Astrocyte (in vitro differentiated cells and primary cell): ENCODE results near the gene FUT7. TPM values are rescaled to one million over a fixed set of nuclear protein-coding genes. Genes with fewer than 3 reads are reported as not detected.
A peak's percentile ranks its signal among the peaks of the same experiment; 100 is the strongest.

ENCODE experiments used
- DNase-seq: peaks from one replicate; pipeline ENCODE4 v3.0.0-alpha.2; 2010; ENCODE audit warnings: low read depth
- FAIRE-seq: peaks from 2 replicates; lab custom pipeline; 2011; peaks lifted over from hg19 to GRCh38; lab: Jason Lieb, UNC
- H2AFZ ChIP-seq: 2 replicates; pipeline ENCODE4 v1.6.0; 2012; ENCODE audit warnings: low read depth, low read length, inconsistent platforms
- H3K27ac ChIP-seq: 2 replicates; pipeline ENCODE4 v1.5.1; 2011; ENCODE audit warnings: low read depth, low read length, inconsistent platforms
- H3K27me3 ChIP-seq: 2 replicates; pipeline ENCODE4 v1.6.0; 2011; ENCODE audit warnings: low read length, inconsistent platforms; ENCODE audit not compliant: insufficient read depth
- H3K36me3 ChIP-seq: 2 replicates; pipeline ENCODE4 v1.5.1; 2011; ENCODE audit warnings: low read length, inconsistent platforms; ENCODE audit not compliant: insufficient read depth
- H3K4me1 ChIP-seq: 2 replicates; pipeline ENCODE4 v1.5.1; 2011; ENCODE audit warnings: low read length, inconsistent platforms; ENCODE audit not compliant: insufficient read depth
- H3K4me2 ChIP-seq: 2 replicates; pipeline ENCODE4 v1.6.0; 2012; ENCODE audit warnings: low read length, inconsistent platforms
- H3K4me3 ChIP-seq: 2 replicates; pipeline ENCODE4 v1.5.1; 2011; ENCODE audit warnings: low read depth, mild to moderate bottlenecking, low read length, inconsistent platforms; ENCODE audit not compliant: insufficient read depth
- H3K79me2 ChIP-seq: 2 replicates; pipeline ENCODE4 v1.6.0; 2012; ENCODE audit warnings: mild to moderate bottlenecking, low read length, inconsistent platforms; ENCODE audit not compliant: insufficient read depth
- H3K9ac ChIP-seq: 2 replicates; pipeline ENCODE4 v1.6.0; 2012; ENCODE audit warnings: mild to moderate bottlenecking, low read length, inconsistent platforms
- H3K9me3 ChIP-seq: 2 replicates; pipeline ENCODE4 v1.5.1; 2012; ENCODE audit warnings: low read depth, mild to moderate bottlenecking, low read length, inconsistent platforms; ENCODE audit not compliant: insufficient read depth
- H4K20me1 ChIP-seq: 2 replicates; pipeline ENCODE4 v1.6.0; 2012; ENCODE audit warnings: low read length, inconsistent platforms; ENCODE audit not compliant: insufficient read depth
- H3K27ac Mint-ChIP-seq: one replicate; pipeline ENCODE4 v1.8.0; 2021; ENCODE audit warnings: mild to moderate bottlenecking, mixed read lengths; ENCODE audit not compliant: unreplicated experiment
- H3K27me3 Mint-ChIP-seq: one replicate; pipeline ENCODE4 v1.8.0; 2021; ENCODE audit warnings: low read depth, mixed read lengths; ENCODE audit not compliant: unreplicated experiment
- H3K36me3 Mint-ChIP-seq: one replicate; pipeline ENCODE4 v1.8.0; 2021; ENCODE audit warnings: low read depth, mixed read lengths; ENCODE audit not compliant: unreplicated experiment
- H3K4me1 Mint-ChIP-seq: one replicate; pipeline ENCODE4 v1.8.0; 2021; ENCODE audit warnings: low read depth, mixed read lengths; ENCODE audit not compliant: unreplicated experiment
- H3K4me3 Mint-ChIP-seq: one replicate; pipeline ENCODE4 v1.8.0; 2021; ENCODE audit warnings: mild to moderate bottlenecking, moderate library complexity, mixed read lengths; ENCODE audit not compliant: unreplicated experiment
- H3K9me3 Mint-ChIP-seq: one replicate; pipeline ENCODE4 v1.8.0; 2021; ENCODE audit warnings: mild to moderate bottlenecking, mixed read lengths; ENCODE audit not compliant: unreplicated experiment
- CTCF ChIP-seq: IDR thresholded peaks from 2 replicates; pipeline ENCODE4 v1.5.1; 2011; ENCODE audit warnings: low read depth, mild to moderate bottlenecking, inconsistent platforms, low read length, moderate library complexity; ENCODE audit not compliant: insufficient read depth
- EZH2 ChIP-seq: IDR thresholded peaks from 2 replicates; pipeline ENCODE4 v1.6.1; 2012; ENCODE audit warnings: mild to moderate bottlenecking, low read length, inconsistent platforms; ENCODE audit not compliant: insufficient read depth
- total RNA-seq: library from RNA; stranded (reverse); gene quantifications from 2 replicates; pipeline ENCODE4 v1.2.1, GENCODE V29; 2021

Gene FUT7
- total RNA-seq, 1 donor from 2014 or later: not detected

GRCh38 chr9:137046088-137046787 lies 14.3 kb upstream of the FUT7 start, which contains the start of gene NPDC1:
Gene NPDC1 (minus strand): TSS chr9:137046177. CDS start chr9:137045989, 188 bp downstream.
- Histone ChIP-seq H3K4me3 (peak within 1 kb of the TSS; percentile 65), H4K20me1 (peaks cover 32% of the 10 kb centered on the region), H3K27ac (no peak within 1 kb of the TSS), H3K4me2 (peak within 1 kb of the TSS; percentile 98), H2AFZ (peak within 1 kb of the TSS; percentile 79), H3K9me3 (no peaks in the 10 kb centered on the region), H3K4me1 (peaks cover 16% of the 10 kb centered on the region), H3K36me3 (no peaks in the 10 kb centered on the region), H3K27me3 (peaks cover 11% of the 10 kb centered on the region), H3K9ac (peak within 1 kb of the TSS; percentile 48), H3K79me2 (peaks cover 22% of the 10 kb centered on the region)
- peaks cover 2% of the 10 kb centered on the region for H3K4me1 Mint-ChIP-seq
- H3K4me3 Mint-ChIP-seq: peak within 1 kb of the TSS; percentile 79
- FAIRE-seq (no peak), DNase-seq (peak; percentile 41)
- H3K36me3 Mint-ChIP-seq: no peaks in the 10 kb centered on the region
- no peak within 1 kb of the TSS for H3K27ac Mint-ChIP-seq
- H3K27me3 Mint-ChIP-seq: peaks cover 26% of the 10 kb centered on the region
- no peaks in the 10 kb centered on the region for H3K9me3 Mint-ChIP-seq
- TF ChIP-seq EZH2 (no peak), CTCF (peak; percentile 65)

- Histone ChIP-seq H3K4me3 (peak overlapping the region; percentile 65), H3K27me3 (peaks cover 11% of the 10 kb centered on the region), H4K20me1 (peaks cover 32% of the 10 kb centered on the region), H3K9ac (peak overlapping the region; percentile 48), H3K4me2 (peak overlapping the region; percentile 98), H3K27ac (no peak overlapping the region), H3K4me1 (peaks cover 16% of the 10 kb centered on the region), H3K79me2 (peaks cover 22% of the 10 kb centered on the region), H2AFZ (peak overlapping the region; percentile 79), H3K9me3 (no peaks in the 10 kb centered on the region), H3K36me3 (no peaks in the 10 kb centered on the region)
- Mint-ChIP-seq H3K27ac (no peak overlapping the region), H3K4me1 (peaks cover 2% of the 10 kb centered on the region), H3K4me3 (peak overlapping the region; percentile 79), H3K36me3 (no peaks in the 10 kb centered on the region), H3K27me3 (peaks cover 23% of the 10 kb centered on the region), H3K9me3 (no peaks in the 10 kb centered on the region)
- DNase-seq: peak; percentile 34
- TF ChIP-seq CTCF (no peak), EZH2 (no peak)
- no peak for FAIRE-seq
Measured at GRCh38 chr9:137045294-137046087, 13.6 kb upstream of the FUT7 start.
